HS-5 (cell line): ENCODE data around the gene ERCC3.
"Not testable (repeated sequence)": the region's sequence is repeated elsewhere in the genome, so short reads cannot be mapped to it uniquely, and the experiment has no call there.

ENCODE experiments used
- DNase-seq: peaks from one replicate; pipeline ENCODE4 v3.0.0-alpha.2; 2012; ENCODE audit warnings: low read depth

Gene ERCC3

DNA sequence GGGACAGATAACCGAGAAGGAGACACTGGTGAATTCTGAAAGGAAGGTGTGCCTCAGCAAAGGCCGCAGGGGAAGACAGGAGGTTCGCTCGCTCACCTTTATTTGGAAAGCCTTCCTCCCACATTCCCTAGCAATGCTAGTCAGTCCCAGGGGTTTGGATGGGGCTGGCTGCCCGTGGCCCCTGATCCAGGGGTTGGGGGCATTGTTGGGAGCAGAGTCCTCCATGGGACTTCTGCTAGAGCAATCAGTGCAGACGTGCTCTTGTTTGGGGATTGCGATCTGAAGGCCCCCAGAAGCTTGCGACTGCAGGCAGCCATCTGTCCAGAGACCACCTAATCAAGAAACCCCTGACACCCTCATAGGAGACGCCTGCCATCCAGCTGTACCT lies 67.8 kb downstream of the ERCC3 start:
- no peak for DNase-seq

DNA sequence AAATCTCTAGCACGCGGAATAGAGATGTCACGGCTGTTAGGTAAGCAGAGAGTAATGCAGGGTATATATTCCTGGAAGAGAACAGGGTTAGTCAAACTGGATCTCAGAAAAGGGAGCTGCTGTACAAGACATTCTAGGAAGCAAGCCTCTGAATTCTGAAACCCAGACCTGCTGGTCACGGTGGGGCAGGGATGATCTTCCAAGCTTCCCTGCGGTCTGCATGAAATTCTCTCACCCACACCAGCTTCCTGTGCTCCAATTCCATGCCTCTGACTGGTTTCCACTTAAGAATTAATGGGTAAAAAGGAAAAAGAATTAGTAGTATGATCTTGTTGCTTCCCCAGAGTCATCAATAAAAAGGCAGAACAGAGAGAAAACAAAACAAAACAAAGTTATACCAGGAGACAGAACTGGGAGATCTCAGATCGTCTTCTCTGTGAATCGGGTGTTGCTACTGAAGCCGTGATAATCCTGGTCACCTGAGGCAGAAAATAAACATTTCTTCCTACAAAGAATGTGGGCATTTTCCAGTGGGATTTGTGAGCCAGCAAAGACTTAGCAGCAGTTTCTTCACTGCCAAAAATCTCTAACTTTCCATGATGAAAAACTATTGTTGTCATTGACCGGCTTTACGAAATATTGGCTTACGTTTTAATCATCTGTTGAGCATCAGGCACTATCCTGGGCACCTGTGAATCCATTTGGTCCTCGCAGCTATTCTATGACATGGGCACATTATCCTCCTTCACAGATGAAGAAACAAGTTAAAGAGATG lies 68.6 kb downstream of the ERCC3 start:
- DNase-seq: no peak

DNA sequence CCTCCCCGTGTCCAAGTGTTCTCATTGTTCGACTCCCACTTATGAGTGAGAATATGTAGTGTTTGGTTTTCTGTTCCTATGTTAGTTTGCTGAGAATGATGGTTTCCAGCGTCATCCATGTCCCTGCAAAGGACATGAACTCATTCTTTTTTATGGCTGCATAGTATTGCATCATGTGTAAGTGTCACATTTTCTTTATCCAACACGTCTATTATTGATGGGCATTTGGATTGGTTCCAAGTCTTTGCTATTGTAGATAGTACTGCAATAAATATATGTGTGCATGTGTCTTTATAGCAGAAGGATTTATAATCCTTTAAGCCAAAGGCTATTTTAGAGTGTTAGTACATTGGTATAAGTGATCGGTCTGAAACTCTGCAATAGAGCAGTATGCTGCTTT lies 69.8 kb downstream of the ERCC3 start:
- not testable (repeated sequence) for DNase-seq

DNA sequence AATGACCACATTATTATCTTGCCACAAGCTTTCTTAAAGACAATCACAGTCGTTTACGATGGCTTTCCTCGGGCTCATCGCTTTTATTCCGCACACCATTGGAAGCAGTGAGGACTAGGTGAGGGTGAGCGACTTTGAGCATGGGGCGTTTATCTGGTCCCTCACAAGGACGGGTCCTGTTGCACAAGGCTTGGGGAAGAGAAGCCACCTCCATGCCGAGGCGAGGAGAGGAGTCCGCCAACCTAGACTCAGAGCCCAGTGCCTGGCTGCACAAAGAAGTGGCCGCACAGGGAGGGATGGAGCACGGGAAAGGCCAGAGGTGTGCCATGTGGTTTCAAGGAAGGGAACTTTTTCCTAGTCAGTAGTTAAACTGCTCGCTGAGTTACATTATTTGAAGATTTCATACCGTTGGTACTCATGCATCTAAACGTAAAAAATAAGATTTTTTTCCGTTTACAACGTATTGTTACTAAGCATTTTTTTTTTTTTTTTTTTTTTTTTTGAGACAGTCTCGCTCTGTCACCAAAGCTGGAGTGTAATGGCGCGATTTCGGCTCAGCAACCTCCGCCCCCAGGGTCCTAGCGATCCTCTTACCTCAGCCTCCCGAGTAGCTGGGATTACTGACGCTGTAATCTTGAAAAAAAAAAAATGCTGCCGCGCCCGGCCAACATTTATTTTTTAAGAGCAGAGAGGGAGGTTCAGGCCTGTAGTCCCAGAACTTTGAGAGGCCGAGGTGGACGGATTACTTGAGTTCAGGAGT lies 73.0 kb downstream of the ERCC3 start:
- DNase-seq: no peak

DNA sequence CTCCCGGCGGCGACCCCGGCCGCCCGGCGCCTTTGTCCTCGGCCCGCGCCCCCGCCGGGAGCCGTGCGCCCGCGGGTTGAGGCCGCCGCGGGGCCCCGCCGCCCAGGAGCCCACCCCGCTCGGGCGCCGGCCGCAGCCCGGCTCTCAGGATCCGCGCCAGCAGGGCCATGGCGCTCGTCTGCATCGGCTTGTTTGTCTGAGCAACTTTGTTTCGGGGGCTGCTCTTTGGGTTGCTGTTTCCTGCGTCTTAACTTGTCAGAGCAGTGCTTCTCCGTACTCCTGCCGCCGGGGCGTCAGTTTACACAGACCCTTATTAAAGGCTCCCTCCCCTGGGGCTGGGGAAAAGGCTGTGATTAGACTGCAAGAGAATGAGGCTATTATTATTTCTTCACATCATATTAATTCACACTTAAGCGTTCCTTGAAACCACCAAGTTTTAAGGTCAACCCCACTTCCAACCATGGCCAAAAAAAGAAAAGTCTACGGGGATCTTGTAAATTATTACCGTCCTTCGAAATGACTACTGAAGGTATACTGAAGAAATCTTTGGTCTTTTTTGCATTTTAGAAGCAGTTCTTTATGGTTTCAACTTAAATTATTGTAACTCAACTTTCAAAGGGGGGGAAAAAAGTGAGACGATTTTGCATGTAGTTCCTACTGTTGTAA lies 73.7 kb downstream of the ERCC3 start, which contains the start of gene CYP27C1:
Gene CYP27C1, minus strand, starts transcription at position 198 of the 666 bp plus-strand sequence. Its CDS starts 29 bp downstream, at position 169.
- DNase-seq: no peak

DNA sequence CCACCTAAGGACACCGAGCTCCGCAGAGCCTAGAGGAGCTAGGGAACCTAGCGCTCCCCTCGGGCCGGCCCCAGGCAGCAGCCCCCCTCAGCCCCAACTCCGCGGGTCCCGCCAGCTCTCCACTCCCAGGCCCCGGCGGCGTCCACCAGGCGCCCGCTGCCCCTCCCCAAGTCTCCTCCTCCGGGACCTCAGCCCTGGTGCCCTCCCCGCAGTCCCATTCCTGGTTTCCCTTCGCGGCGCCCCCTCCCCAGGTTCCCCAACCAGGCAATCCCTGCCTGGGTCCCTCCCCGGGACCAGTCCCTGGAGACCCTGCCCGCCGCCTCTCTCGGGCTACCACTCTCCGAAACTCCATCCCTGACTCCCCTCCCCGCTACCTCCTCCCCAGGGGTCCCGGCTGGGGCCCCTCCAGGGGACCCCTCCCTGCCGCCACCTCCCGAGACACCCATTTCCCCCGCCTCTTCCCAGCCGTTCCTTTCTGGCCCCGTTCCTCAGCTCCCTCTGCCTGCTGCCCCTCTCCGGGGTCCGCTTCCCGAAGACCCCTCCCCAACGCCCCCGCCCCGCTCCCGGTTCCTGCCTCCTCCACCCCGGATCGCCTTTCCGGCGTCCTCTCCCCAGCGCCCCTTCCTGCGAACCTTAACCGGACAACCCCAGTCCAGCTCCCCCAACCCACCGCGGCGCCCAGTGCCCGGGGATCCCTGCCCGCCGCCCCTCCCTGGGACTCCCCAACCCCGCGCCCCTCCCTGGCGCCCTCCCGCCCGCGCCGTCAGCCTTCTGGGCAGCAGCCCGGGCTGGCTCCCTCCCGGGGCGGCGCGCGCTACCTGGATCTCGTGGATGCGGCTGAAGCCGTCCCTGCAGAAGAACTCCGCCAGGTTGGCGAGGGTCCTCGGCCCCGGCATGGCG lies 74.5 kb downstream of the ERCC3 start:
- no peak for DNase-seq

DNA sequence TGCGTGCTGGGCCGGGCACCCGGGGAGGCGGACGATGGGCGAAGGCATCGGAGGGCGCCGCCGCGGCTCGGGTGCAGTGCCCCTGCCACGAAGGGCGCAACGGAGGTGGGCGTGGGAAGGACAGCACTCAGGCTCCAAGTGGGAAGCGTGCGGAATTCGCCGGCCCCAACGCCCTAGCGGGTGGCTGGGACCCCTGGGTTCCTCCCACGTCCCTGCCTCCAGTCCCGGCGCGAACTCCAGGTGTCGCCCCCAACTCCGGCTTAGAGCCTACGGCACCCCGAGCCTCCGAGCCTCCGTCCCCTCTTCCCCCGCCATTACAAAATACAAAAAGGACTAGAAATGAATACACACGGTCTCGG lies 75.2 kb downstream of the ERCC3 start:
- no peak for DNase-seq

DNA sequence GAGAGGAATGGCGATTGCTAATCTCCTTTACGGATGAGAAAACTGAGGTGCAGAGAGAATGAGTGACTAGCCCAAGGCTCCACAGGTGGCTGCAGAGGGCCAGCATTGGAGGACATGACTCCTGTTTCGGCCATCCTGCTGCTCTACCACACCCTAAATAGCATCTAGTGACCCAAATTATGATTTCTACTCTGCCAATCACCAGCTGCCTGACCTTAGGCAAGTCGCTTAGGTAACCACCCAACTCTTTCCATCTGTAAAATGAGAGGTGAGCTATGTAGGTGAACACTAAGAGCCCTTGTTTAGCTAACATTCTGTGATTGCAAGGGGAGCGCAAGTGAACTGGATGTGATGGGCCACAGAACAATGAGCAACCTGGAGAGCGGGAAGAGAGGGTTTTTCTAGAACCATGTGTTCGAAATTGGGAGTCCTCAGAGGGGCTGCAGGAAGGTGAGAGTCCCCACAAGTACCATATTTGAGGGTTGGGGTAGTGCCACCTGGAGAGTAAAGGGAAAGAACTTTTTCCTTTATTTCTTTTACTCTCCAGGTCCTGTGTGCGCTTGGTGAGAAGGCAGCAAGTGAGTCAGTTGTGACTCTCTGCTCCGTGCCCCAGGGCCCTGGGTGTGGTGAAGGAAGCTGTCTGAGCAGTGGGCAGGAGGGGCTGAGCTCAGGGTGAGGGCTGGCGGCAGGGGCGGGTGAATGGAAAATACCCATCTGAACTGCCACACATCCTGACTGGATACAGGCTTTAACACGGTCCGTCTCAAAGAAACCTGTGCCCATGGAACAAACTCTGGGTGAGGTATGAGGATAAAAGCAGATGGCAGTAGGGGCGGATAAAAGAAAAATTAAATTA lies 76.2 kb downstream of the ERCC3 start:
- no peak for DNase-seq

DNA sequence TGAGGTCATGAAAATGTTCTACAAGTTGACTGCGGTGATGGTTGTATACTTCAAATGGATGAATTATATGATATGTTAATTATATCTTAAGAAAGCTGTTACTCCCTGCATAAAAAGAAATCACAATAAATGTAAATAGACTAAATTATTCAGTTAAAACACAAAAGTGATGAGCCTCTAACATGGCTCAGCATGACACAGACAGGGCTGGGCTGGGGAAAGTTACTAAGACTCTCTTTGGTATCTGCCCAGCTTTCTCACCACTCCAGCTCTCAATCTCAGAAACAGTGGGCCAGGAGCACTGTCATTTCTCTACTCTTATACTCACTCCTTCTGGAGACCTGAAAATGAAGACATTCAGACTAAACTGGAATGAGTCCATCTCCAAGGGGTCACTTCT lies 77.4 kb downstream of the ERCC3 start:
- DNase-seq: no peak

DNA sequence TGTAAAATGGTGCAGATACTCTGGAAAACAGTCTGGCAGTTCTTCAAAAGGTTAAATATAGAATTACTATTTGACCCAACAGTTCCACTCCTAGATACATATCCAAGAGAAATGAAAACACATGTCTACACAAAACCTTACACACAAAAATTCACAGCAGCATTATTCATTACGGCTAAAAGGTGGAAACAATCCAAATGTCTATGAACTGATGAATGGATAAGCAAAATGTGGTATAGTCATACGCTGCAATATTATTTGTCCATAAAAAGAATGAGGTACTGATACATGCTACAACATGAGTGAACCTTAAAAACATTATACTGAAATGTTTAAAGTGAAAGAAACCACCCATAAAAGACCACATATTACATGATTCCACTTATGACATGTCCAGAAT lies 77.8 kb downstream of the ERCC3 start:
- no peak for DNase-seq

DNA sequence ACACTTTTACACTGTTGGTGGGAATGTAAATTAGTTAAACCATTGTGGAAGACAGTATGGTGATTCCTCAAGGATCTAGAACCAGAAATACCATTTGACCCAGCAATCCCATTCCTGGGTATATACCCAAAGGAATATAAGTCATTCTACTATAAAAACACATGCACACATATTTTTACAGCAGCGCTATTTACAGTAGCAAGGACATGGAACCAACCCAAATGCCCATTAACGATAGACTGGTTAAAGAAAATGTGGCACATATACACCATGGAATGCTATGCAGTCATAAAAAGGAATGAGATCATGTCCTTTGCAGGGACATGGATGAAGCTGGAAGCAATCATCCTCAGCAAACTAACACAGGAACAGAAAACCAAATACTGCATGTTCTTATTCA lies 79.7 kb downstream of the ERCC3 start:
- not testable (repeated sequence) for DNase-seq

DNA sequence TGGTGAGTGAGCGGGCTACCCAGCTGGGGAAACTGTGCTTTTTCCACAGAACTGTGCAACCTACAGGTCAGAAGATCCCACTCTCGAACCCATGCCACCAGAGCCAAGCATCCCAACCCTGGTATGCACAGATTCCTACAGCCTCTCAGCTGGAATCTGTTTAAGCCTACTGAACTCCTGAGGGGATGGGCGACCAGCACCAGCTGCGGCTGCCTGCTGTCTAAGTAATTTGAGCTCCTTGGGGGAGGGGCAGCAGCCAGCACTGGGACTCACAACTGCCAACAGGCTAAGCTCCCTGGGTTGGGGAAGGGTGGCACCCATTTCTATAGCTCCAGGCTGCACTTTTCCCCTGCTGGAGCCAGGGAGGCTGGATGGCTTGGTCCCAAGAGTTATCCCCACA lies 85.6 kb downstream of the ERCC3 start:
- DNase-seq: no peak
